H1 (cell line): ENCODE measurements around the gene ACOT6. TPM values are rescaled to one million over a fixed set of nuclear protein-coding genes. Genes with fewer than 3 reads are reported as not detected.

Experiments used
- CTCF ChIA-PET: fragments of 300-600 bp; sonication (Branson Sonifier 250); formaldehyde crosslinking; loops from one replicate; lab custom pipeline; 2021; ENCODE audit not compliant: partially characterized antibody; lab: Charles Lee
- POLR2A ChIA-PET: fragments of 300-600 bp; sonication (Branson Sonifier 250); formaldehyde crosslinking; loops from one replicate; lab custom pipeline; 2021; ENCODE audit warnings: inconsistent platforms; ENCODE audit not compliant: partially characterized antibody; lab: Charles Lee
- DNase-seq, 2 experiments: peaks; one replicate each; pipeline versions ENCODE4 v3.0.0 to v3.0.0-alpha.2; 2010 to 2022; ENCODE audit warnings: low spot score in 2 of 2, low read depth in 1 of 2, mixed read lengths in 1 of 2
- FAIRE-seq: peaks from 2 replicates; lab custom pipeline; 2011; peaks lifted over from hg19 to GRCh38; lab: Jason Lieb, UNC
- H2AFZ ChIP-seq: 2 replicates; pipeline ENCODE4 v1.8.1; 2012; ENCODE audit warnings: low read length, inconsistent platforms
- H2AK5ac ChIP-seq: 2 replicates; pipeline ENCODE4 v1.6.1; 2013; ENCODE audit warnings: low read depth, low read length
- H2BK120ac ChIP-seq: replicated peaks from 2 replicates; pipeline ENCODE3; 2013; ENCODE audit warnings: low read depth, low read length, inconsistent platforms
- H2BK12ac ChIP-seq: 2 replicates; pipeline ENCODE4 v1.6.1; 2013; ENCODE audit warnings: low read depth, low read length
- H2BK15ac ChIP-seq: 2 replicates; pipeline ENCODE4 v1.6.1; 2013; ENCODE audit warnings: low read length
- H2BK20ac ChIP-seq: 2 replicates; pipeline ENCODE4 v1.6.1; 2013; ENCODE audit warnings: low read length
- H2BK5ac ChIP-seq: 2 replicates; pipeline ENCODE4 v1.6.1; 2013; ENCODE audit warnings: low read depth, low read length
- H3K14ac ChIP-seq: 2 replicates; pipeline ENCODE4 v1.6.1; 2013; ENCODE audit warnings: inconsistent platforms; ENCODE audit not compliant: insufficient read length
- H3K18ac ChIP-seq: 2 replicates; pipeline ENCODE4 v1.6.1; 2013; ENCODE audit warnings: low read length; ENCODE audit errors: extremely low read depth
- H3K23ac ChIP-seq: 2 replicates; pipeline ENCODE4 v1.6.1; 2013; ENCODE audit warnings: inconsistent platforms; ENCODE audit not compliant: insufficient read length
- H3K23me2 ChIP-seq: 2 replicates; pipeline ENCODE4 v1.6.1; 2013; ENCODE audit warnings: low read depth, low read length
- H3K27ac ChIP-seq: 2 replicates; pipeline ENCODE4 v1.6.1; 2011; ENCODE audit warnings: low read depth, low read length, inconsistent platforms
- H3K27me3 ChIP-seq, 4 experiments: replicated peaks in 1 of 4; 1 replicate in 1 of 4; 2 replicates in 3 of 4; pipeline versions ENCODE4 v1.6.1 to v1.8.1; 2011 to 2013; ENCODE audit warnings: low read length in 3 of 4, mild to moderate bottlenecking in 3 of 4, inconsistent platforms in 2 of 4, mixed read lengths in 2 of 4, moderate library complexity in 1 of 4; ENCODE audit not compliant: control insufficient read depth in 3 of 4, insufficient read depth in 3 of 4; ENCODE audit errors: extremely low read depth in 1 of 4
- H3K36me3 ChIP-seq, 4 experiments: 2 replicates each; pipeline versions ENCODE4 v1.6.1 to v1.8.1; 2011 to 2013; ENCODE audit warnings: mild to moderate bottlenecking in 4 of 4, low read length in 3 of 4, moderate library complexity in 2 of 4, control low read depth in 1 of 4, inconsistent platforms in 1 of 4; ENCODE audit not compliant: insufficient read depth in 4 of 4, control insufficient read depth in 2 of 4
- H3K4ac ChIP-seq: replicated peaks from 2 replicates; pipeline ENCODE3; 2013; ENCODE audit warnings: low read length, low read depth, mixed read lengths, inconsistent platforms; ENCODE audit not compliant: insufficient read length
- H3K4me1 ChIP-seq, 4 experiments: replicated peaks in 1 of 4; 1 replicate in 1 of 4; 2 replicates in 3 of 4; pipeline versions ENCODE4 v1.6.1 to v1.8.1; 2011 to 2013; ENCODE audit warnings: low read length in 3 of 4, inconsistent platforms in 2 of 4, mixed read lengths in 1 of 4; ENCODE audit not compliant: insufficient read depth in 4 of 4, control insufficient read depth in 3 of 4
- H3K4me2 ChIP-seq, 2 experiments: 2 replicates each; pipeline versions ENCODE4 v1.6.1 to v1.8.1; 2011 to 2013; ENCODE audit warnings: low read depth in 2 of 2, low read length in 2 of 2, control low read depth in 1 of 2, inconsistent platforms in 1 of 2, mild to moderate bottlenecking in 1 of 2; ENCODE audit not compliant: insufficient read depth in 1 of 2
- H3K4me3 ChIP-seq, 4 experiments: fragments of 200-600, 300-600 bp in 1 of 4; sonication (generic), shearing (Covaris generic), sonication (Bioruptor Twin) in 1 of 4; 2 replicates each; pipeline versions ENCODE4 v1.5.1 to v1.8.1; 2011 to 2016; ENCODE audit warnings: low read length in 4 of 4, low read depth in 3 of 4, control low read depth in 2 of 4, inconsistent platforms in 2 of 4, mild to moderate bottlenecking in 2 of 4, mixed read lengths in 1 of 4, moderate library complexity in 1 of 4; ENCODE audit not compliant: insufficient read depth in 2 of 4; ENCODE audit errors: extremely low read depth in 1 of 4
- H3K56ac ChIP-seq: replicated peaks from 2 replicates; pipeline ENCODE3; 2013; ENCODE audit warnings: low read depth, mild to moderate bottlenecking, mixed read lengths, low read length, inconsistent platforms; ENCODE audit not compliant: insufficient read length
- H3K79me1 ChIP-seq: 2 replicates; pipeline ENCODE4 v1.6.1; 2013; ENCODE audit warnings: low read depth, low read length, control low read depth
- H3K79me2 ChIP-seq, 2 experiments: 2 replicates each; pipeline versions ENCODE4 v1.6.1 to v1.8.1; 2012 to 2013; ENCODE audit warnings: low read length in 2 of 2, mild to moderate bottlenecking in 2 of 2, inconsistent platforms in 1 of 2; ENCODE audit not compliant: insufficient read depth in 2 of 2, control insufficient read depth in 1 of 2
- H3K9ac ChIP-seq, 4 experiments: replicated peaks in 1 of 4; 1 replicate in 1 of 4; 2 replicates in 3 of 4; pipeline versions ENCODE4 v1.6.1 to v1.8.1; 2011 to 2013; ENCODE audit warnings: low read depth in 3 of 4, low read length in 3 of 4, control low read depth in 2 of 4, mild to moderate bottlenecking in 2 of 4, moderate library complexity in 2 of 4, inconsistent platforms in 1 of 4; ENCODE audit errors: extremely low read depth in 1 of 4
- H3K9me3 ChIP-seq, 2 experiments: 2 replicates each; pipeline versions ENCODE4 v1.6.1 to v1.8.1; 2012 to 2013; ENCODE audit warnings: mild to moderate bottlenecking in 2 of 2, moderate library complexity in 2 of 2, control low read depth in 1 of 2, inconsistent platforms in 1 of 2, low read depth in 1 of 2, low read length in 1 of 2, mixed read lengths in 1 of 2; ENCODE audit not compliant: insufficient read depth in 2 of 2
- H4K20me1 ChIP-seq, 2 experiments: replicated peaks in 1 of 2; 2 replicates each; pipeline versions ENCODE3 to v1.8.1; 2011 to 2013; ENCODE audit warnings: inconsistent platforms in 2 of 2, low read length in 2 of 2, mild to moderate bottlenecking in 1 of 2; ENCODE audit not compliant: insufficient read depth in 2 of 2, control insufficient read depth in 1 of 2
- H4K5ac ChIP-seq: 2 replicates; pipeline ENCODE4 v1.6.1; 2013; ENCODE audit warnings: low read length, low read depth, mixed read lengths, inconsistent platforms; ENCODE audit not compliant: insufficient read length
- H4K8ac ChIP-seq: 2 replicates; pipeline ENCODE4 v1.8.0; 2013; ENCODE audit warnings: mild to moderate bottlenecking, moderate library complexity, low read length, inconsistent platforms; ENCODE audit not compliant: insufficient read depth; ENCODE audit errors: extremely low read depth
- H4K91ac ChIP-seq: replicated peaks from 2 replicates; pipeline ENCODE3; 2013; ENCODE audit warnings: low read length, mixed read lengths, inconsistent platforms; ENCODE audit not compliant: insufficient read length
- CBX5 ChIP-seq: fragments of 300-800, 300-1000 bp; sonication (generic); IDR thresholded peaks from 2 replicates; pipeline ENCODE4 v1.7.1; 2016; ENCODE audit warnings: antibody characterized with exemption, low read length, low read depth
- FOSL1 ChIP-seq: IDR thresholded peaks from 2 replicates; pipeline ENCODE4 v1.6.1; 2011; ENCODE audit warnings: mild to moderate bottlenecking, low read depth, low read length, moderate library complexity; ENCODE audit not compliant: insufficient read depth
- JUN ChIP-seq: IDR thresholded peaks from 2 replicates; pipeline ENCODE4 v1.6.1; 2011; ENCODE audit warnings: low read depth, mild to moderate bottlenecking, improper control_type of control experiment, low read length
- KDM5A ChIP-seq: fragments of 200-600 bp; IDR thresholded peaks from 2 replicates; pipeline ENCODE4 v1.7.1; 2012; ENCODE audit warnings: mild to moderate bottlenecking, low read length, inconsistent platforms, mixed read lengths
- POU5F1 ChIP-seq: IDR thresholded peaks from 2 replicates; pipeline ENCODE4 v1.6.1; 2011; ENCODE audit warnings: low read depth, mild to moderate bottlenecking, low read length, moderate library complexity
- SAP30 ChIP-seq: fragments of 300-600 bp; sonication (generic); IDR thresholded peaks from 2 replicates; pipeline ENCODE4 v1.7.1; 2012; ENCODE audit warnings: low read length, moderate library complexity, mild to moderate bottlenecking, inconsistent platforms; ENCODE audit not compliant: insufficient read depth, insufficient replicate concordance
- SP4 ChIP-seq: IDR thresholded peaks from 2 replicates; pipeline ENCODE4 v1.6.1; 2012; ENCODE audit warnings: low read length, inconsistent platforms
- WGBS, 2 experiments: shearing (Covaris generic) in 1 of 2; methylation state at CpG; one replicate each; pipeline versions ENCODE4 v1.1.6 to v1.1.7; 2013 to 2015; ENCODE audit warnings: low lambda C conversion rate in 2 of 2, mixed read lengths in 2 of 2, inconsistent platforms in 1 of 2, low coverage in 1 of 2, missing lambda C conversion rate in 1 of 2; ENCODE audit not compliant: insufficient replicate concordance in 2 of 2, insufficient coverage in 1 of 2, insufficient read length in 1 of 2; ENCODE audit errors: extremely low coverage in 1 of 2, missing lambda C conversion rate in 1 of 2; 5-methylcytosine and 5-hydroxymethylcytosine counted together
- polyA plus RNA-seq, 7 experiments: library from polyadenylated mRNA; depleted of rRNA in 3 of 7; stranded (reverse) in 5 of 7; unstranded in 2 of 7; fragments of >200 nt in 5 of 7; fragments of 200-250 nt in 2 of 7; gene quantifications; 1 replicate in 5 of 7; 2 replicates in 1 of 7; 4 replicates in 1 of 7; pipeline versions ENCODE4 v1.2.1 to v1.2.3, GENCODE V29; 2011 to 2013; ENCODE audit warnings: missing spikeins in 2 of 7, mixed read lengths in 2 of 7
- total RNA-seq: library from RNA; stranded (reverse); fragmentation: NEBNext Ultra II Directional; extraction: Animal tissue kit (Norgen Biotek cat#: 25700); gene quantifications from 2 replicates; pipeline ENCODE4 v1.2.1, GENCODE V29; 2021
- TF ChIP-seq, protein P1 (sequence below), 3 experiments: IDR thresholded peaks; 1 replicate in 2 of 3; 2 replicates in 1 of 3; pipeline versions ENCODE4 v1.5.1 to v1.6.1; 2011; ENCODE audit warnings: low read length in 3 of 3, mild to moderate bottlenecking in 3 of 3, inconsistent platforms in 2 of 3, low read depth in 1 of 3, moderate library complexity in 1 of 3; ENCODE audit not compliant: insufficient read depth in 1 of 3; ENCODE audit errors: control extremely low read depth in 1 of 3

The ACOT6 gene
- total and polyA plus RNA-seq, 2 of the 8 experiments (the other 6 are each of a cell fraction or from before 2014, with no cell fraction given) = not detected

- FAIRE-seq (no peak), DNase-seq (no peak)
- Histone ChIP-seq H3K56ac (no peak overlapping the region), H3K9ac (no peak overlapping the region), H3K36me3 (no peaks in the 10 kb centered on the region), H3K4ac (no peak overlapping the region), H2BK5ac (no peak overlapping the region), H3K14ac (no peak overlapping the region), H3K18ac (no peak overlapping the region), H2AFZ (no peak overlapping the region), H3K4me3 (no peak overlapping the region), H2BK15ac (no peak overlapping the region), H4K8ac (no peak overlapping the region), H2BK20ac (no peak overlapping the region), H3K23me2 (no peaks in the 10 kb centered on the region), H3K4me1 (no peaks in the 10 kb centered on the region), H2AK5ac (no peak overlapping the region), H4K20me1 (no peaks in the 10 kb centered on the region), H4K5ac (no peak overlapping the region), H4K91ac (no peak overlapping the region), H3K4me2 (no peak overlapping the region), H3K9me3 (no peaks in the 10 kb centered on the region), H2BK12ac (no peak overlapping the region), H3K23ac (no peak overlapping the region), H3K79me2 (no peaks in the 10 kb centered on the region), H3K27me3 (no peaks in the 10 kb centered on the region), H3K27ac (no peak overlapping the region), H3K79me1 (no peaks in the 10 kb centered on the region), H2BK120ac (no peak overlapping the region)
- 90% methylated on average over 1 of the region's 1 CpG; no CpG with 5 or more reads in 1 of the 2 experiments for WGBS, 2 experiments
- ChIA-PET POLR2A (interaction anchor here (1.3 to 1.6 kb wide), 2 partner anchors 9 to 13 kb away, joined by 3 to 4 read pairs; partner anchors contain the start of gene ACOT6), CTCF (interaction anchor here (0.6 to 1.4 kb wide), 6 partner anchors 13 to 330 kb away, joined by 3 to 4 read pairs (median 4); no protein-coding TSS in a partner anchor)
- no peak for TF ChIP-seq SP4
- no peak for TF ChIP-seq SAP30
- no peak for TF ChIP-seq POU5F1
- no peak for TF ChIP-seq CBX5
- no peak for TF ChIP-seq FOSL1
- no peak for TF ChIP-seq JUN
- no peak for TF ChIP-seq KDM5A
- TF ChIP-seq, protein P1, sequence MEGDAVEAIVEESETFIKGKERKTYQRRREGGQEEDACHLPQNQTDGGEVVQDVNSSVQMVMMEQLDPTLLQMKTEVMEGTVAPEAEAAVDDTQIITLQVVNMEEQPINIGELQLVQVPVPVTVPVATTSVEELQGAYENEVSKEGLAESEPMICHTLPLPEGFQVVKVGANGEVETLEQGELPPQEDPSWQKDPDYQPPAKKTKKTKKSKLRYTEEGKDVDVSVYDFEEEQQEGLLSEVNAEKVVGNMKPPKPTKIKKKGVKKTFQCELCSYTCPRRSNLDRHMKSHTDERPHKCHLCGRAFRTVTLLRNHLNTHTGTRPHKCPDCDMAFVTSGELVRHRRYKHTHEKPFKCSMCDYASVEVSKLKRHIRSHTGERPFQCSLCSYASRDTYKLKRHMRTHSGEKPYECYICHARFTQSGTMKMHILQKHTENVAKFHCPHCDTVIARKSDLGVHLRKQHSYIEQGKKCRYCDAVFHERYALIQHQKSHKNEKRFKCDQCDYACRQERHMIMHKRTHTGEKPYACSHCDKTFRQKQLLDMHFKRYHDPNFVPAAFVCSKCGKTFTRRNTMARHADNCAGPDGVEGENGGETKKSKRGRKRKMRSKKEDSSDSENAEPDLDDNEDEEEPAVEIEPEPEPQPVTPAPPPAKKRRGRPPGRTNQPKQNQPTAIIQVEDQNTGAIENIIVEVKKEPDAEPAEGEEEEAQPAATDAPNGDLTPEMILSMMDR (IDR thresholded peaks at IDR 0.05; ENCODE audit: control extremely low read depth in 1 of 3, insufficient read depth in 1 of 3, low read depth in 1 of 3, low read length in 3 of 3) = no peak
These were observed 13.4 kb downstream of the ACOT6 start for GRCh38 chr14:73625706-73626105.
